NCI-H1092 (cell line): Measurements from ENCODE around the gene BTBD19.
"Not testable (repeated sequence)": the region's sequence is repeated elsewhere in the genome, so short reads cannot be mapped to it uniquely, and the experiment has no call there.

Experiments
- DNase-seq: peaks from one replicate; lab custom pipeline; 2025; lab: John Stamatoyannopoulos, UW

Gene BTBD19

GRCh38 chr1:44808938-44809917 lies 905 bp downstream of the BTBD19 start:
- no peak for DNase-seq

- no peak for DNase-seq
Measured at GRCh38 chr1:44810101-44810761, 1.9 kb downstream of the BTBD19 start.

- DNase-seq: not testable (repeated sequence)
Measured at GRCh38 chr1:44810762-44811105, 2.4 kb downstream of the BTBD19 start.

DNA sequence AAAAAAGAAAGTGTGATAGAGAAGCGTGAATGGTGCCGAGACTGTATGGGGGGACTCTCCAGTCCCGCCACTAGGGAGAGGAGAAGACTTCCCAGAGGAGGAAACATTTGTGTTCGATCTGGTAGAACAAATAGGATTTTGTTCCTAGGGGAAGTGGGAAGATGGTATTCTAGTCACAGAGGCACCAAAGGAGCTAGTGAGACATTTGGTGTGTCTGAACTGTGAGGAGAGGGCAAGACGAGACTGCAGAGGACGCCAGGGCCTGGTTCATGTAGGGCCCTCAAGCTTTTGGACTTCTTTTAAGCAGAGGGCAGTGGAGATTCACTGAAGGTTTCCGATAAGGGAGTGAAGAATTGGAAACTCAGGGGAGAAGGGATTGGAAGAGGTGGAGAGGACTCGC lies 2.9 kb downstream of the BTBD19 start:
- no peak for DNase-seq

DNA sequence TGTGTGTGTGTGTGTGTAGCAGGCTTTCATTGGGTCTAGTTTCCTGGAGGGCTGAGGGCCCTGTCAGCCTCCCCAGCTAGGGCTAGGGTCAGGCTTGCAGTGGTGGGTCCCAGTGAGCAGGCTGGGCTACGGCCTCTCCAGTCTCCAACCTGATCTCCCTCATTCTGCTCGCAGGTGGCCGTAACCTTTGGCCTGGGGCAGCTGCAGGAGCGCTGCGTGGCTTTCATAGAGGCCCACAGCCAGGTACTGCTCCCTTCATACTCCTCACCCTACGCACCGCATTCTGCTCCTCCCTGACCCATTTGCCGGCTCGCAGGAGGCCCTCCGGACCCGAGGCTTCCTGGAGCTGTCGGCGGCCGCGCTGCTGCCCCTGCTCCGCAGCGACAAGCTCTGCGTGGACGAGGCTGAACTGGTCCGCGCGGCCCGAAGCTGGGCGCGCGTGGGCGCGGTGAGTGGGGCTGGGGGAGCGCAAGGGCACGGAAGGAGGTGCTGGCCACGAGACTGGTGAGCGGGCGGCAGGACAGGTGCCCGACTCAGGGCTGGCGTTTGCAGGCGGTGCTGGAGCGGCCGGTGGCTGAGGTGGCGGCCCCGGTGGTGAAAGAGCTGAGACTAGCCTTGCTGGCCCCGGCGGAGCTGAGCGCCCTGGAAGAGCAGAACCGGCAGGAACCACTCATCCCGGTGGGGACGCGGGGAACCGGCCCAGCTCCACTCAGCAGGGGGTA lies 4.7 kb downstream of the BTBD19 start:
- no peak for DNase-seq

- not testable (repeated sequence) for DNase-seq
Measured at GRCh38 chr1:44815926-44816325, 7.6 kb downstream of the BTBD19 start.

DNA sequence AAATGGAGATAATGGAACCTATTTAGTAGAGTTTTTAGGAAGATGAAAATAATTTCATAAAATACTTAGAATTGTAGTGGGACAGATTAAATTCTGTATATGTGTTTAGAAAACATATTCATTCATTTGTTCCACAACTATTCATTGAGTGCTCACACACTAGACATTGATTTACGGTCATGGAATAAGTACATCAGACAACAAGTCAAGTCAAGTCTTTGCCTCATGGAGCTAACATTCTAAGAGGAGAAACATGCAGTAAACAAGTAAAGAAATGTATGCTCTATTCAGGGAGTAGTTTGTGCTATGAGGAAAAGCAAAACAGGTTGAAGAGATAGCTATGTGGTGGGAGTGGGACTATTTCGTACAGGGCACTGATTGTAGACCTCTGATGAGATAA lies 9.0 kb downstream of the BTBD19 start:
- DNase-seq: no peak

DNA sequence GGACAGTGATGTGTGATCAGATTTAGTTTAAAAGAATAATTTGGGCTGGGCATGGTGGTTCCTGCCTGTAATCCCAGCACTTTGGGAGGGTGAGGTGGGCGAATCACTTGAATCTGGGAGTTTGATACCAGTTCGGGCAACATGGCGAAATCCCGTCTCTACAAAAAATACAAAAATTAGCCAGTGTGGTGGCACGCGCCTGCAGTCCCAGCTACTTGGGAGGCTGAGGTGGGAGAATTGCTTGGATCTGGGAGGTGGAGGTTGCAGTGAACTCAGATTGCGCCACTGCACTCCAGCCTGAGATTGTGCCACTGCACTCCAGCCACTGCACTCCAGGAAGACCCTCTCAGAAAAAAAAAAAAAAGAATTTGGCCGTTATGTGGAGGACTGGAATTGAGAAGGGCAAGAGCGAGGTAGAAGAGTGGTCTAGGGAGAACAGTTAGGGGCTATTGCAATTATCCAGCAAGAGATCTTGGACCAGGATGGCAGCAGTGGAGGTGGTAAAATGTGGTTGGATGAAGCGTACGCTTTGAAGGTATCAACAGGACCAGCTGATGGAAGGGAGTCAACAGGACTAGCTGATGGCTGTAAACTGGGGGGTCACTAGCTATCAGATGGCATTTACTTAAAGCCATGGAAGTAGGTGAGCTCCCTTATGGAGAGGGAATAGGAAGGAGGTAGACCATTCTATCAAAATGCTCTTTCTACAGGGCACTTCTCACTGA lies 9.6 kb downstream of the BTBD19 start:
- no peak for DNase-seq

DNA sequence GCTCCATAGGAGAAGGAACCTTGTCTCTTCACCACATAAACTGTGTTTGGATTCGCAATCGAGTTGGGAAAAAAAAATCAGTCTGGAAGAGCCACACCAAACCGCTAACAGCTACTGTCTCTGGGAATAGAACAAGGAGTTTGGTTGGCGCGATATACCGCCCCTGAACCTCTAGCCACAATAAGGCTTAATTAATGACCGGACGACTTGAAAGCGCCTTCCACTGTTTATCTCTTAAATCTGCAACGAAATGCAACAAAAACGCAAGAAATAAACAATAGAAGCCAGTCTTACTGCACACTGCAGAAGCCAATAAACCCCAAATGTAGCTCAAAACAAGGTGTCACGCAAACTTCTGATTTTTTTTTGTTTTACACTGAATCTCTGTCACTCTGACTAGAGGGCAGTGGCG lies 10.9 kb downstream of the BTBD19 start:
- DNase-seq: no peak

DNA sequence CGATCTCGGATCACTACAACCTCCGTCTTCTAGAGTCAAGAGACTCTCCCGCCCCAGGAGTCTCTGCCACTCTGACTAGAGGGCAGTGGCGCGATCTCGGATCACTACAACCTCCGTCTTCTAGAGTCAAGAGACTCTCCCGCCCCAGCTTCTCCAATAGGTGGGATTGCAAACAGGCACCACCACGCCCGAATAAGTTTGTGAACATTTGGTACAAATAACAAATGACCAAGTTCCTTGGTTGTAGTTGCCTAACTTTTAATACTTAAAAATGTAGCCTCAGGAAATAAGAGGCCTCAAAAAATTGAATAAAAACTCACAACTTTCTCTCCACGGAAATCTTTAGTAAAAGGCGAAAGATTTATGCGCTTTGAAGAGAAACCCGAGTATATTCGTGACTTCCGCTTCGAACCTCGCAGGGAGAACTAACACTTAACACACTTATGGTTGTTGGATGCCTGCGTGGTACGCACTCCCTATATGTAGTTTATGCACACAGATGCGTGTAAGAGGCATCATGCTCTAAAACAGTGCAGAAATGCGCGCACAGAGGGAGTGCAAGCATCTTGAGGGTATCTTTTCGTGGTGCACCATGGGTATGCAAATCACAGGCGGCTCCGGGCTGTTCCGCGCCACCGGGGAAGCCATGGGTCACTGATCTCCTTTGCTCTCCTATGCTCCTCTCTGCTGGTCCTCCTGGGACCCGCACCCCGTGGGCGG lies 11.4 kb downstream of the BTBD19 start:
- DNase-seq: no peak

- no peak for DNase-seq
Measured at GRCh38 chr1:44820328-44821239, 12.3 kb downstream of the BTBD19 start.

DNA sequence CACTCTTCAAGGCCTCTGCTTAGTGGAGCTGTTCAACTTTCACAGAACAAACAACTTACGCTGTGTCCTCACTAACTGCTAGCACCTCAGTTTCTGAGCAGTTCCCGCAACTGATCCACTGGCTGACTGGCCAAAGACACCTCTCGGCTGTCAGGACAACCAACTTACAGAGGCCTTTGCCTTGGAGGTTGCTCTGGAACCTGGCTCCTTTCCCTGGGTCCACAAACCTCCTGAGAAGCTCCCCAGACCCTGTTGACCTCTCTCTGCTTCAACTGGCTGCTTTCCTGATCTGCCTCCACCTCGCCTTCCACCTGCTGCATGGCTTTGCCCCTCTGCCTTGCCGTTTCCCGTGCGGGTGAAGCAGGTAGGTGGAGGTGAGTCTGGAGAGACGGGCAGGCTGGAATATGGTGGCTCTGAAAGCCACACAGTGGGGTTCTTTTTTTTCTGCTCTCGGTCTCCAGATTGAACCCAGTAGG lies 13.0 kb downstream of the BTBD19 start:
- no peak for DNase-seq

DNA sequence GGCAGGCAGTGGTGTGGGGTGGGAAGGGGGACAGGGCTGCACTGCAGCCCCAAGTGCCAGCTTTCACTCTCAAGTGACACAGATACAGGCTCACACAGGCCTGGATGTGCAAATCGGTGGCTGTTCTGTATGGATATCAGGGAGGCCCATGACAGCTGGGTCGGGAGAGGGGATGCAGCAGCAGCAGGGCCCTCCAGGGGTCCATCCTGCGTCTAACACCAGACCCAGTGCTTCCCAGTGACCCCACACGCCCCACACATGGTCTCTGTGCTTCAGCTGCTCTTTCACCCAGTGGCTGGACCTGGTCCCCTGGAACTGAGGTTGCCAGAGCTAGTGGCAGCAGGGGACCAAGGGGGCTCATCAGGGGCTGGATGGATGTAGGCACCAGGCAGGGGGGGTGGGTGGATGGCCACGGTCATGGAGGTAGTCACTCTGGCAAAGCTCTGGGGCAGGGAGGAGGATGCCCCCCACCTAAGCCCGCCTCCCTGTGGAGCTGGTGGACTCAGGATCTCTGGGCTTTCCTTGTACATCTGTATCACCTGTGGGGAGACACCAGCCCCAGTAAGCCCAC lies 13.9 kb downstream of the BTBD19 start:
- DNase-seq: no peak

DNA sequence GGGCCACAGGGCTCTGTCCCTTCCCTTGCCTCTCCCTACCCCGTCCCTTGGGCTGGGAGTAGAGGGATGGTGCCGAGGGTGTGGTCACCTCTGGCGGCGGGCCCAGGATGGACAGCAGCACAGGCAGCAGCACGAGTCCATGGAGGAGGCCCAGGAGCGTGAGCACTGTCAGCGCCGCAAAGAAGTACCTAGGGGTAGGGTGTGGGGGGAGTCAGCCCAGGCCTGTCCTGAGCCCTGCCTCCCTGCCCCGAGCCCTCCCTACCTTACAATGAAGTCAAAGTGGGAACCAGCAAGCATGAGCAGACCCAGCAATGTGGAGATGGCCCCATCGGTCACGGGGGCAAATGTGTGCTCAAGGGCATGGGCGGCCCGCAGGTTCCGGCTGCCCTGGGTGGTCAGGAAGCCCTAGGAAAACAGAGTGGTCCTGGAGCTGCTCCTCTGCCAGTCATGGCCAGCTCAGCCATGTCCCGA lies 14.7 kb downstream of the BTBD19 start:
- no peak for DNase-seq

DNA sequence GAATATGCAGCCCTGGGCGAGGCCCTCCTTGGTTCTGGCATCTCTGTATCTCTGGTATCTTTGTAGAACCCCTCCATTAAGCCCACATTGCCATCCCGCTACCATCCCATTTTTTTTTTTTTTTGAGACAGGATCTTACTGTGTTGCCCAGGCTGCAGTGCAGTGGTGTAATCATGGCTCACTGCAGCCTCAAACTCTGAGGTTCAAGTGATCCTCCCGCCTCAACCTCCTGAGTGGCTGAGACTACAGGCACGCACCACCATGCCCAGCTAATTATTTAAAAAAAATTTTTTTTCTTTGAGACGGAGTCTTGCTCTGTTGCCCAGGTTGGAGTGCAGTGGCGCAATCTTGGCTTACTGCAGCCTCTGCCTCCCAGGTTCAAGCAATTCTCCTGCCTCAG lies 16.1 kb downstream of the BTBD19 start:
- not testable (repeated sequence) for DNase-seq

DNA sequence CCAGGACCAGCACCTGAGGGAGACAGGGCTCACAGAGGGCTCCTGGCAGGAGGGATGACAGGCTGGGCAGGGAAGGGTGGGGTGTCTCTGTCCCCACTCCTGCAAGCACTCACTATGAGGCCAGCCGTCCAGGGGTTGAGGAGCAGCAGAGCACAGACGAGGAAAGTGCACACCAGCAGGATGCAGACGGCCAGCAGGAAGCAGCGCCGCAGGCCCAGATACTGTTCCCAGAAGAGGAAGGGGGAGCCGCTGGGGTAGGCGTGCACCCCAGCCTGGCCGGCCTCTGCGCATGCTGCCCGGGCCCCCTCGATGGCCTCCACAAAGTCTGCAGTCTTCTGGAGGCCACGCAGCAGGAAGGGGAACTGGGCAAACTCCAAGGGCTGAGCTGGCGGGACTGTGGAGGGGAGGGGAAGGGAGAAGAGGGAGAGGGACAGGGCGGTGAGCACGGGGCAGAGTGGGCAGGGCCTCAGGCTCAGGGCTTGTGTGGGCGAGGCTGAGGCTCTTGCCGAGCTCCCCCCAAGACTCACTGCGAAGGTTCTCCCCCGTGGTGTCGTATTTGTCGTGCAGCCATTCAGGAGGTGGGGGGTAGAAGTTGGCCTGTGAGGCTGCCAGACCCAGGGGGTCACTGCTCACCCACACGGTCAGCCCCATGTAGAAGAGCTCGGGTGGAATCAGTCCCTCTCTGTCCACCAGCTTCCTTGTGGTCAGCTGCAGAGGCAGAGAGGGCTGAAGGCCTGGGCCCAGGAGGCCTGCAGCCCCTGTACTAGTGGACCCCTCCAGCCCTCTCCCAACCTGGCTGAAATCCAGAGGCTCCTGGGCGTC lies 18.3 kb downstream of the BTBD19 start:
- DNase-seq: no peak

GRCh38 chr1:44827197-44828002 lies 19.1 kb downstream of the BTBD19 start:
- DNase-seq: no peak
